ENCODE measurements around the gene CRACR2B. TPM values are rescaled to one million over a fixed set of nuclear protein-coding genes. Genes with fewer than 3 reads are reported as not detected.

CRACR2B gene
- total and polyA plus RNA-seq, 2 of the 13 experiments (the other 11 are each of a cell fraction or from before 2014, with no cell fraction given): 14.9 to 21.0 TPM

- no peak for TF ChIP-seq TOE1 (CRISPR knock-in tag; IDR thresholded peaks at IDR 0.05)
- no peak for TF ChIP-seq TEAD2 (CRISPR knock-in tag; IDR thresholded peaks at IDR 0.05)
- TF ChIP-seq SOX5 (CRISPR knock-in tag; IDR thresholded peaks at IDR 0.05; ENCODE audit: borderline replicate concordance): 0 out of 2 replicates have a peak, but pooled peaks have one; percentile 6
- no peak for TF ChIP-seq PHF20 (CRISPR knock-in tag; IDR thresholded peaks at IDR 0.05)
- no peak for TF ChIP-seq ZNF839 (CRISPR knock-in tag; IDR thresholded peaks at IDR 0.05; ENCODE audit: borderline replicate concordance)
- peak; percentile 83 for TF ChIP-seq ZSCAN25 (CRISPR knock-in tag; IDR thresholded peaks at IDR 0.05)
- no peak; the same call in 1 of the 2 replicates for TF ChIP-seq TMF1 (CRISPR knock-in tag; IDR thresholded peaks at IDR 0.05; ENCODE audit: low read depth)
- TF ChIP-seq, protein P1, sequence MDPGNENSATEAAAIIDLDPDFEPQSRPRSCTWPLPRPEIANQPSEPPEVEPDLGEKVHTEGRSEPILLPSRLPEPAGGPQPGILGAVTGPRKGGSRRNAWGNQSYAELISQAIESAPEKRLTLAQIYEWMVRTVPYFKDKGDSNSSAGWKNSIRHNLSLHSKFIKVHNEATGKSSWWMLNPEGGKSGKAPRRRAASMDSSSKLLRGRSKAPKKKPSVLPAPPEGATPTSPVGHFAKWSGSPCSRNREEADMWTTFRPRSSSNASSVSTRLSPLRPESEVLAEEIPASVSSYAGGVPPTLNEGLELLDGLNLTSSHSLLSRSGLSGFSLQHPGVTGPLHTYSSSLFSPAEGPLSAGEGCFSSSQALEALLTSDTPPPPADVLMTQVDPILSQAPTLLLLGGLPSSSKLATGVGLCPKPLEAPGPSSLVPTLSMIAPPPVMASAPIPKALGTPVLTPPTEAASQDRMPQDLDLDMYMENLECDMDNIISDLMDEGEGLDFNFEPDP (CRISPR knock-in tag; conservative IDR thresholded peaks at IDR 0.05): no peak
- no peak for TF ChIP-seq ZNF503 (CRISPR knock-in tag; IDR thresholded peaks at IDR 0.05)
- peak; percentile 61 for TF ChIP-seq SPEN (CRISPR knock-in tag; IDR thresholded peaks at IDR 0.05; ENCODE audit: low read depth)
- TF ChIP-seq BORCS8-MEF2B (CRISPR knock-in tag; IDR thresholded peaks at IDR 0.05): no peak
- TF ChIP-seq DNMT1 (CRISPR knock-in tag; IDR thresholded peaks at IDR 0.05): no peak
- TF ChIP-seq RFXAP (CRISPR knock-in tag; IDR thresholded peaks at IDR 0.05; ENCODE audit: borderline replicate concordance): no peak; the same call in 1 of the 2 replicates
- no peak for TF ChIP-seq MED13 (CRISPR knock-in tag; IDR thresholded peaks at IDR 0.05)
- TF ChIP-seq RAD51 (IDR thresholded peaks at IDR 0.05; ENCODE audit: borderline replicate concordance): no peak
- no peak for TF ChIP-seq ZNF761 (CRISPR knock-in tag; conservative IDR thresholded peaks at IDR 0.05)
- 0 out of 2 replicates have a peak, but pooled peaks have one; percentile 58 for TF ChIP-seq ZNF670 (CRISPR knock-in tag; IDR thresholded peaks at IDR 0.05; ENCODE audit: borderline replicate concordance)
- peak; percentile 43; the same call in 1 of the 2 replicates for TF ChIP-seq MYPOP (CRISPR knock-in tag; IDR thresholded peaks at IDR 0.05)
- TF ChIP-seq NR2F2 (IDR thresholded peaks at IDR 0.05; ENCODE audit: borderline replicate concordance, low read depth): no peak; the same call in 1 of the 2 replicates
- peak; percentile 70; the same call in 1 of the 2 replicates for TF ChIP-seq SRF (IDR thresholded peaks at IDR 0.05; ENCODE audit: low read depth, low read length)
- TF ChIP-seq PRMT3 (CRISPR knock-in tag; IDR thresholded peaks at IDR 0.05; ENCODE audit: borderline replicate concordance, low read depth): no peak
- no peak for TF ChIP-seq KDM4B (CRISPR knock-in tag; IDR thresholded peaks at IDR 0.05)
- no peak for TF ChIP-seq SRY (CRISPR knock-in tag; IDR thresholded peaks at IDR 0.05)
- no peak for TF ChIP-seq HNRNPK (IDR thresholded peaks at IDR 0.05; ENCODE audit: low read depth, low read length, poor library complexity, severe bottlenecking)
- TF ChIP-seq, protein P2, sequence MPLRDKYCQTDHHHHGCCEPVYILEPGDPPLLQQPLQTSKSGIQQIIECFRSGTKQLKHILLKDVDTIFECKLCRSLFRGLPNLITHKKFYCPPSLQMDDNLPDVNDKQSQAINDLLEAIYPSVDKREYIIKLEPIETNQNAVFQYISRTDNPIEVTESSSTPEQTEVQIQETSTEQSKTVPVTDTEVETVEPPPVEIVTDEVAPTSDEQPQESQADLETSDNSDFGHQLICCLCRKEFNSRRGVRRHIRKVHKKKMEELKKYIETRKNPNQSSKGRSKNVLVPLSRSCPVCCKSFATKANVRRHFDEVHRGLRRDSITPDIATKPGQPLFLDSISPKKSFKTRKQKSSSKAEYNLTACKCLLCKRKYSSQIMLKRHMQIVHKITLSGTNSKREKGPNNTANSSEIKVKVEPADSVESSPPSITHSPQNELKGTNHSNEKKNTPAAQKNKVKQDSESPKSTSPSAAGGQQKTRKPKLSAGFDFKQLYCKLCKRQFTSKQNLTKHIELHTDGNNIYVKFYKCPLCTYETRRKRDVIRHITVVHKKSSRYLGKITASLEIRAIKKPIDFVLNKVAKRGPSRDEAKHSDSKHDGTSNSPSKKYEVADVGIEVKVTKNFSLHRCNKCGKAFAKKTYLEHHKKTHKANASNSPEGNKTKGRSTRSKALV (CRISPR knock-in tag; IDR thresholded peaks at IDR 0.05): no peak
These were observed 30.2 kb upstream of the CRACR2B start (continued) for GRCh38 chr11:797296-798092.

Measured in HepG2 (cell line).